ENCODE measurements around the gene ZFYVE27.

- TF ChIP-seq CTCF (IDR thresholded peaks at IDR 0.05) = no peak
- no peak for TF ChIP-seq EP300 (IDR thresholded peaks at IDR 0.05)
Observed at GRCh38 chr10:97703398-97704067, 33.4 kb upstream of the ZFYVE27 start.
